DMS114 treated with DMSO at 0.1 percent for 48 hours (cell line): ENCODE data around the gene LAMB1.
"Not testable (repeated sequence)": the region's sequence is repeated elsewhere in the genome, so short reads cannot be mapped to it uniquely, and the experiment has no call there.

ENCODE experiments used
- DNase-seq: peaks from one replicate; lab custom pipeline; 2025; ENCODE audit not compliant: unreplicated experiment; lab: John Stamatoyannopoulos, UW

LAMB1 gene

GRCh38 chr7:107973861-107974260, 29.1 kb downstream of the LAMB1 start:
- no peak for DNase-seq

GRCh38 chr7:107972941-107973376, 30.0 kb downstream of the LAMB1 start:
- DNase-seq: no peak

- DNase-seq: no peak
These were observed 30.9 kb downstream of the LAMB1 start for GRCh38 chr7:107972075-107972482.

- DNase-seq: no peak
These were observed 31.3 kb downstream of the LAMB1 start for GRCh38 chr7:107971613-107972012.

- DNase-seq: no peak
These were observed 31.9 kb downstream of the LAMB1 start for GRCh38 chr7:107971100-107971499.

GRCh38 chr7:107969856-107970255, 33.1 kb downstream of the LAMB1 start:
- no peak for DNase-seq

- DNase-seq: no peak
These were observed 34.5 kb downstream of the LAMB1 start for GRCh38 chr7:107968449-107968848.

GRCh38 chr7:107967420-107967819, 35.5 kb downstream of the LAMB1 start:
- no peak for DNase-seq

GRCh38 chr7:107966711-107967110, 36.2 kb downstream of the LAMB1 start:
- DNase-seq: no peak

- no peak for DNase-seq
These were observed 38.5 kb downstream of the LAMB1 start for GRCh38 chr7:107964510-107964909.

GRCh38 chr7:107962817-107963216, 40.1 kb downstream of the LAMB1 start:
- no peak for DNase-seq

GRCh38 chr7:107961405-107961804, 41.6 kb downstream of the LAMB1 start:
- DNase-seq: no peak

GRCh38 chr7:107960272-107960671, 42.7 kb downstream of the LAMB1 start:
- DNase-seq: no peak

GRCh38 chr7:107959527-107959898, 43.4 kb downstream of the LAMB1 start:
- DNase-seq: no peak

GRCh38 chr7:107958764-107959526, 44.0 kb downstream of the LAMB1 start:
- no peak for DNase-seq

GRCh38 chr7:107957436-107957835, 45.5 kb downstream of the LAMB1 start:
- DNase-seq: no peak

GRCh38 chr7:107956950-107957349, 46.0 kb downstream of the LAMB1 start:
- not testable (repeated sequence) for DNase-seq

GRCh38 chr7:107955394-107955793, 47.6 kb downstream of the LAMB1 start:
- DNase-seq: no peak

GRCh38 chr7:107953924-107954303, 49.0 kb downstream of the LAMB1 start:
- DNase-seq: no peak

GRCh38 chr7:107953265-107953923, 49.6 kb downstream of the LAMB1 start:
- DNase-seq: no peak

- no peak for DNase-seq
These were observed 51.1 kb downstream of the LAMB1 start for GRCh38 chr7:107951896-107952295.

- no peak for DNase-seq
These were observed 51.7 kb downstream of the LAMB1 start for GRCh38 chr7:107951172-107951787.
